Measurements from ENCODE around the gene SLC9A5. TPM values are rescaled to one million over a fixed set of nuclear protein-coding genes. Genes with fewer than 3 reads are reported as not detected.

SLC9A5 gene
- total and polyA plus RNA-seq, 2 donors (not counting 3 experiments of a cell fraction or from before 2014, with no cell fraction given), result 2.7 to 2.8 TPM

DNA sequence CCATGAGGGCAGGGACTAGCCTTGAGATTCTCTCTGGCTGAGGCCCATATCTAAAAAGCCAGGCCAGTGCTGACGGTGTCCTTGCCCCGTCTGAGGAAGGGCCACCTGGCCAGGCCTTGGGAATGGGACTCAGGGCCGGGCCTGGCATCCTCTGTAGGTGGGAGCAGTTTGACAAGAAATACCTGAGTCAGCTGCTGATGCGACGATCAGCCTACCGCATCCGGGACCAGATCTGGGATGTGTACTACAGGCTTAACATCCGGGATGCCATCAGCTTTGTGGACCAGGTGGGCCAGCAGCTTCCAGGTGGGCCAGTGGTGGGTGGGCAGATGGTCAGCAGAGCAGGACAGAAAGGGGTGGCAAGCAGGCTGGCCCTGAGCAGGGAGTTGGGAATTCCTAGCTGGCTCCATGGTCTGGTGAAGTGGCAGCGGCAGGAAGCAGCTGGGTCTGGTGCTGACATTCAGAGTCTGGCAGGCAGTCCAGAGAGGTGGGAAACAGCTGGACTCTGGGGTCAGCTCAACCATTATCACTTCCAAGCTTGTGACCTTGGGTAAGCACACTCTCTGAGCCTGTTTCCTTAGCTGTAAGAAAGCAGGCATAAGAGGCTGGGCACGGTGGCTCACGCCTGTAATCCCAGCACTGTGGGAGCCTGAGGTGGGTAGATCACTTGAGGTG is 9.5 kb downstream of the SLC9A5 start:
- peak overlapping the region; percentile 13 for H3K27ac ChIP-seq (ENCODE audit: insufficient read depth, low read depth, low read length)
- no peak for TF ChIP-seq POLR2A (IDR thresholded peaks at IDR 0.05; ENCODE audit: low read depth, low read length)
- peak; percentile 69 for TF ChIP-seq POLR2AphosphoS5 (IDR thresholded peaks at IDR 0.05; ENCODE audit: insufficient read depth, low read depth, low read length)
- no peaks in the 10 kb centered on the region for H3K9me3 ChIP-seq (replicated peaks; ENCODE audit: control insufficient read depth, insufficient read depth, low read length)
- H3K36me3 ChIP-seq (ENCODE audit: control insufficient read depth in 2 of 2, extremely low read depth in 1 of 2, insufficient read depth in 2 of 2, low read length in 2 of 2), result no peaks in the 10 kb centered on the region
- H3K4me3 ChIP-seq (replicated peaks in 1 of 3; ENCODE audit: insufficient read depth in 1 of 3, low read depth in 1 of 3, low read length in 3 of 3), result no peak overlapping the region
- no peaks in the 10 kb centered on the region for H3K27me3 ChIP-seq (ENCODE audit: control insufficient read depth in 2 of 2, insufficient read depth in 2 of 2, low read length in 2 of 2)
- no peaks in the 10 kb centered on the region for H4K20me1 ChIP-seq (replicated peaks; ENCODE audit: control insufficient read depth, extremely low read depth, insufficient read depth, low read length)
- peak; percentile 91 for FAIRE-seq
- H3K4me2 ChIP-seq (ENCODE audit: insufficient read depth, low read length), result no peak overlapping the region
- BruUV-seq (replicated peaks), result no TSS peak
- no peaks in the 10 kb centered on the region for H3K9me1 ChIP-seq (replicated peaks; ENCODE audit: control insufficient read depth, extremely low read depth, insufficient read depth, low read length)
- no peak overlapping the region for H3K9ac ChIP-seq (replicated peaks; ENCODE audit: extremely low read depth, insufficient read depth, low read length)
- CTCF ChIA-PET, result interaction anchor here (0.5 to 3.3 kb wide), 11 partner anchors 9 to 170 kb away, joined by 3 to 65 read pairs (median 4); partner anchors contain the start of gene SLC9A5
- H3K4me1 ChIP-seq (ENCODE audit: control insufficient read depth, extremely low read depth, insufficient read depth, low read length), result peaks cover 4% of the 10 kb centered on the region
- no peak overlapping the region for H2AFZ ChIP-seq (ENCODE audit: low read depth, low read length)
- dilution Hi-C loops (cut with MboI; ENCODE audit: extremely low pct_ligation_motif_present, low sequenced_read_pairs), result no loop called here
- intact Hi-C loops (cut with micrococcal nuclease), result loop anchor here (1.0 kb wide), 1 partner anchor 12 kb away; no protein-coding TSS in a partner anchor
- peak; percentile 94 for DNase-seq (ENCODE audit: low read depth, low spot score)
- H3K79me2 ChIP-seq (ENCODE audit: control insufficient read depth, insufficient read depth, low read length), result no peaks in the 10 kb centered on the region
- POLR2A ChIA-PET, result interaction anchor here (0.6 to 1.1 kb wide), 3 partner anchors 11 to 189 kb away, joined by 3 read pairs; no protein-coding TSS in a partner anchor

DNA sequence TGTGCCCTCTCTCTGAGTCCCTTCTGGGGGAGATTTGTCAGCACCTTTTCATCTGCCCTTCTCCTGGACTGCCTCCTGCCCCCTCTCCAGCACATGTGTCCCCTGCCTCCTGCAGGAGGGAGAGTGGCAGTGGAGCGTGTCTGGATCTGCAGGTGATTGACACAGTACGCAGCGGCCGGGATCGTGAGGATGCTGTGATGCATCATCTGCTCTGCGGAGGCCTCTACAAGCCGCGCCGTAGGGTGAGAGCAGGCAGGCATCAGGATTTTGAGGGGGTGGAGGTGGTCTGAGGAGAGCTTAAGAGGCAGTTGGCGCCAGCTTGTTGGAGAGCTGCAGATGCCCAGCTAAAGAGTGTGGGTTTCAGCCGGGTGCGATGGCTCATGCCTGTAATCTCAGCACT is 10.9 kb downstream of the SLC9A5 start:
- no peaks in the 10 kb centered on the region for H3K27me3 ChIP-seq (ENCODE audit: control insufficient read depth in 2 of 2, insufficient read depth in 2 of 2, low read length in 2 of 2)
- ChIA-PET CTCF (interaction anchor here (0.7 to 3.3 kb wide), 16 partner anchors 11 to 281 kb away, joined by 3 to 65 read pairs (median 9); partner anchors contain the start of genes HSD11B2 and PLEKHG4), POLR2A (no interaction called here)
- dilution Hi-C loops (cut with MboI; ENCODE audit: extremely low pct_ligation_motif_present, low sequenced_read_pairs), result no loop called here
- H2AFZ ChIP-seq (ENCODE audit: low read depth, low read length), result no peak overlapping the region
- H3K9ac ChIP-seq (replicated peaks; ENCODE audit: extremely low read depth, insufficient read depth, low read length), result no peak overlapping the region
- no peak for FAIRE-seq
- H4K20me1 ChIP-seq (replicated peaks; ENCODE audit: control insufficient read depth, extremely low read depth, insufficient read depth, low read length), result no peaks in the 10 kb centered on the region
- TF ChIP-seq JUN (IDR thresholded peaks at IDR 0.05; ENCODE audit: borderline replicate concordance, insufficient read depth, insufficient read length, low read depth), result no peak
- TF ChIP-seq, protein P1, sequence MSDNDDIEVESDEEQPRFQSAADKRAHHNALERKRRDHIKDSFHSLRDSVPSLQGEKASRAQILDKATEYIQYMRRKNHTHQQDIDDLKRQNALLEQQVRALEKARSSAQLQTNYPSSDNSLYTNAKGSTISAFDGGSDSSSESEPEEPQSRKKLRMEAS (IDR thresholded peaks at IDR 0.05; ENCODE audit: insufficient read depth, insufficient read length), result no peak
- no peak for TF ChIP-seq POLR2A (IDR thresholded peaks at IDR 0.05; ENCODE audit: low read depth, low read length)
- no peak for TF ChIP-seq POLR2AphosphoS5 (IDR thresholded peaks at IDR 0.05; ENCODE audit: insufficient read depth, low read depth, low read length)
- TF ChIP-seq EZH2 (IDR thresholded peaks at IDR 0.05; ENCODE audit: borderline replicate concordance, low read depth, low read length, severe bottlenecking), result no peak
- no peak for TF ChIP-seq FOS (IDR thresholded peaks at IDR 0.05; ENCODE audit: borderline replicate concordance, insufficient read depth, low read length)
- no peak for TF ChIP-seq GATA2 (IDR thresholded peaks at IDR 0.05; ENCODE audit: insufficient read depth, insufficient read length, low read depth, low read length)
- no peak for TF ChIP-seq MYC (IDR thresholded peaks at IDR 0.05; ENCODE audit: low read depth, low read length)
- TF ChIP-seq, protein P2, sequence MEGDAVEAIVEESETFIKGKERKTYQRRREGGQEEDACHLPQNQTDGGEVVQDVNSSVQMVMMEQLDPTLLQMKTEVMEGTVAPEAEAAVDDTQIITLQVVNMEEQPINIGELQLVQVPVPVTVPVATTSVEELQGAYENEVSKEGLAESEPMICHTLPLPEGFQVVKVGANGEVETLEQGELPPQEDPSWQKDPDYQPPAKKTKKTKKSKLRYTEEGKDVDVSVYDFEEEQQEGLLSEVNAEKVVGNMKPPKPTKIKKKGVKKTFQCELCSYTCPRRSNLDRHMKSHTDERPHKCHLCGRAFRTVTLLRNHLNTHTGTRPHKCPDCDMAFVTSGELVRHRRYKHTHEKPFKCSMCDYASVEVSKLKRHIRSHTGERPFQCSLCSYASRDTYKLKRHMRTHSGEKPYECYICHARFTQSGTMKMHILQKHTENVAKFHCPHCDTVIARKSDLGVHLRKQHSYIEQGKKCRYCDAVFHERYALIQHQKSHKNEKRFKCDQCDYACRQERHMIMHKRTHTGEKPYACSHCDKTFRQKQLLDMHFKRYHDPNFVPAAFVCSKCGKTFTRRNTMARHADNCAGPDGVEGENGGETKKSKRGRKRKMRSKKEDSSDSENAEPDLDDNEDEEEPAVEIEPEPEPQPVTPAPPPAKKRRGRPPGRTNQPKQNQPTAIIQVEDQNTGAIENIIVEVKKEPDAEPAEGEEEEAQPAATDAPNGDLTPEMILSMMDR (IDR thresholded peaks at IDR 0.05; ENCODE audit: extremely low read depth in 1 of 2, insufficient read depth in 1 of 2, low read depth in 1 of 2, low read length in 2 of 2), result no peak
- no peaks in the 10 kb centered on the region for H3K9me3 ChIP-seq (replicated peaks; ENCODE audit: control insufficient read depth, insufficient read depth, low read length)
- no peaks in the 10 kb centered on the region for H3K36me3 ChIP-seq (ENCODE audit: control insufficient read depth in 2 of 2, extremely low read depth in 1 of 2, insufficient read depth in 2 of 2, low read length in 2 of 2)
- BruUV-seq (replicated peaks), result no TSS peak
- H3K79me2 ChIP-seq (ENCODE audit: control insufficient read depth, insufficient read depth, low read length), result no peaks in the 10 kb centered on the region
- no peaks in the 10 kb centered on the region for H3K9me1 ChIP-seq (replicated peaks; ENCODE audit: control insufficient read depth, extremely low read depth, insufficient read depth, low read length)
- no peak for DNase-seq (ENCODE audit: low read depth, low spot score)
- H3K4me3 ChIP-seq (replicated peaks in 1 of 3; ENCODE audit: insufficient read depth in 1 of 3, low read depth in 1 of 3, low read length in 3 of 3), result no peak overlapping the region
- H3K4me1 ChIP-seq (ENCODE audit: control insufficient read depth, extremely low read depth, insufficient read depth, low read length), result peaks cover 4% of the 10 kb centered on the region
- intact Hi-C loops (cut with micrococcal nuclease), result loop anchor here (1.0 kb wide), 3 partner anchors 80 to 140 kb away; partner anchors contain the start of gene TPPP3
- no peak overlapping the region for H3K4me2 ChIP-seq (ENCODE audit: insufficient read depth, low read length)
- no peak overlapping the region for H3K27ac ChIP-seq (ENCODE audit: insufficient read depth, low read depth, low read length)

Measured in endothelial cell of umbilical vein (primary cell).